Astrocyte of the cerebellum (primary cell): ENCODE data around the gene GMPR2.

Experiments used
- DNase-seq: peaks from one replicate; pipeline ENCODE4 v3.0.0-alpha.2; 2011; ENCODE audit warnings: low read depth
- H3K4me3 ChIP-seq: 2 replicates; pipeline ENCODE4 v1.5.1; 2011; ENCODE audit warnings: mild to moderate bottlenecking, low read depth, low read length, moderate library complexity
- CTCF ChIP-seq: IDR thresholded peaks from 2 replicates; pipeline ENCODE4 v1.5.1; 2012; ENCODE audit warnings: low read length, low read depth, moderate library complexity, mild to moderate bottlenecking; ENCODE audit errors: missing control alignments
- in situ Hi-C: cut with HindIII; loops from 2 replicates; pipeline ENCODE4 v1.10.0; 2017; ENCODE audit warnings: low sequenced_read_pairs

GMPR2 gene

GRCh38 chr14:24194186-24194872 is 38.4 kb upstream of the GMPR2 start:
- TF ChIP-seq CTCF = no peak
- in situ Hi-C loops = no loop called here
- DNase-seq = no peak
- H3K4me3 ChIP-seq = peak overlapping the region; percentile 86

GRCh38 chr14:24194873-24195185 is 37.9 kb upstream of the GMPR2 start:
- in situ Hi-C loops = no loop called here
- TF ChIP-seq CTCF = no peak
- peak overlapping the region; percentile 86 for H3K4me3 ChIP-seq

GRCh38 chr14:24195186-24196070 is 37.3 kb upstream of the GMPR2 start, which contains the start of gene TM9SF1:
Gene TM9SF1 (minus strand): TSS chr14:24195441. CDS start chr14:24195019, 422 bp downstream.
- in situ Hi-C loops = no loop called here
- peak; percentile 64 for DNase-seq
- TF ChIP-seq CTCF = no peak
- H3K4me3 ChIP-seq = peak within 1 kb of the TSS; percentile 86

More at GRCh38 chr14:24194873-24195185, 37.9 kb upstream of the GMPR2 start:
- no peak for DNase-seq

- no peak for TF ChIP-seq CTCF
- in situ Hi-C loops = no loop called here
- H3K4me3 ChIP-seq = peak overlapping the region; percentile 86
- DNase-seq = no peak
Observed at GRCh38 chr14:24196071-24197055, 36.4 kb upstream of the GMPR2 start.

GRCh38 chr14:24197056-24197450 is 35.7 kb upstream of the GMPR2 start:
- in situ Hi-C loops = no loop called here
- TF ChIP-seq CTCF = no peak
- no peak overlapping the region for H3K4me3 ChIP-seq
- no peak for DNase-seq
